ENCODE data around the gene ADGRB3.
"Not testable (repeated sequence)": the region's sequence is repeated elsewhere in the genome, so short reads cannot be mapped to it uniquely, and the experiment has no call there.

ADGRB3 gene

GRCh38 chr6:69265090-69265489 lies 630.0 kb downstream of the ADGRB3 start:
- DNase-seq (ENCODE audit: low spot score): no peak

- no peak for DNase-seq (ENCODE audit: low spot score)
These were observed 630.6 kb downstream of the ADGRB3 start for GRCh38 chr6:69265706-69266105.

DNA sequence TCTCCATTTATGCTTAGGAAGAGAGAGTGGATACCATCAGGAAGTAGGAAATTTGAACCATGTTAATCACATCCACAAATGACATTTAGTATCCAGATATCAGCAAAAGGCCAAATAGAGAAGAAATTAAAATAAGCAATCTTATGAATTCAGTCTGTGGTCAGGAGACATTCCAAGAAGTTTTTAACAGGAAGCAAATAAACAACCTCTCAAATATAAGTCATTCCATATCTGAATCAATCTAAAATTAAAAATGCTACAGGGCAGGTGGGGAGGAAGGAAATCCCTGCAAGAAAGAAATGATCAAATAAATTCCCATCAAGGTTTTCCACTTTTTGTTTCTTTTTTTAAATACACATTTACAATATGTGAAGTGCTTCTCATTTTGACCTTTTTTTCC lies 641.1 kb downstream of the ADGRB3 start:
- no peak for DNase-seq (ENCODE audit: low spot score)

GRCh38 chr6:69279805-69280204 lies 644.7 kb downstream of the ADGRB3 start:
- no peak for DNase-seq (ENCODE audit: low spot score)

DNA sequence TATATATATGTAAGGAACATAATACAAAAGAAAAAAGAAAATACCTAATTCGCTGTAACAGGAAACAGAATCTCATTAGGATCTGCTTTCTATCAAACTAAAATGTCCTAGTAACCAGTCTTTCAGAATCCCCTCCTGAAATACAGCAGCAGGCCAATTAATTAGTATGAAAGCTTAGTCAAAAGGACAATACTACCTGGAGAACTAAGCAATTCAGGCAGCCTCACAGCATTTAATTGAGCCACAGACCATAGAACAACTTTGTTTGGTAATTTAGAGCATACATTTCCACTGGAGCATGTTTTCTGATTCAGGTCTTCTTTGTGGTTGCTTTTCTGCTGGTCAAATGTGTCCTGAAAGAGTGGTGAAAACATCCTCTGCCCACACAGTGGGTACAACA lies 645.8 kb downstream of the ADGRB3 start:
- no peak for DNase-seq (ENCODE audit: low spot score)

DNA sequence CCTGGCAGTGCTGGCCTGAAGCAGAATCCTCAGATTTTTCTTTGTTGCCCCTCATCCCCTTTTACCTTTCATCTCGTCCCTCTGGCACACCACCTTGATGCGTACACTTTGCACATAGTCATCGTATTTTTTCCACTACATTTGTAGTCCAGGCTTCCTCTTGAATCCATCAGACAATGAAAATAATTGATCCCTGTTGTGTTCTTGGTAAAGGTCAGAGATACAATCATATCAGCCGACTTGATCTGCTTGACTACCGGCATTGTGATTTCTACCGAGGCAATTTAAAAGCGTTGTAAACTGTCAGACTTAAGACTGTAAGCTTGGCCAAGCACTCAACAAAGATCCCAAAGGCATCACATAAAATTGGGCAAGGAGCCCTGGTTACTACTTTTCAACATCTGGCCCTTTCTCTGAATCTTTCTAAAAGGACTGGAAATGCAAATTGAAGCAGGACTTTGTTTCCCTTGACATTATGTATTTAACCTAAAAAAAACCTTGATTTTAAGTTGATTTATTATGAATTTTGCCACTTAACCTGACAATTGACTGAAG lies 649.2 kb downstream of the ADGRB3 start:
- DNase-seq (ENCODE audit: low spot score): no peak

- DNase-seq (ENCODE audit: low spot score): no peak
These were observed 650.0 kb downstream of the ADGRB3 start for GRCh38 chr6:69285054-69285453.

GRCh38 chr6:69286331-69286730 lies 651.2 kb downstream of the ADGRB3 start:
- DNase-seq (ENCODE audit: low spot score): no peak

DNA sequence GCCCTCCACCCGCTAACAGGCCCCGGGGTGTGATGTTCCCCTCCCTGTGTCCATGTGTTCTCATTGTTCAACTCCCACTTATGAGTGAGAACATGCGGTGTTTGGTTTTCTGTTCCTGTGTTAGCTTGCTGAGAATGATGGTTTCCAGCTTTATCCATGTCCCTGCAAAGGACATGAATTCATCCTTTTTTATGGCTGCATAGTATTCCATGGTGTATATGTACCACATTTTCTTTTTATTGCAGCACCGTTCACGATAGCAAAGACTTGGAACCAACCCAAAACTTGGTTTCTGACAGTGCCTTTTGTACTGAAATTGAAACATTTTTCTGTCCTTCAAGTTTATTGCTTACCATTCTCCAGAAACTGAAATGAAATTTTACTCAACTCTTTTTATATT lies 653.1 kb downstream of the ADGRB3 start:
- DNase-seq (ENCODE audit: low spot score): not testable (repeated sequence)

GRCh38 chr6:69289689-69290495 lies 654.8 kb downstream of the ADGRB3 start:
- no peak for DNase-seq (ENCODE audit: low spot score)

DNA sequence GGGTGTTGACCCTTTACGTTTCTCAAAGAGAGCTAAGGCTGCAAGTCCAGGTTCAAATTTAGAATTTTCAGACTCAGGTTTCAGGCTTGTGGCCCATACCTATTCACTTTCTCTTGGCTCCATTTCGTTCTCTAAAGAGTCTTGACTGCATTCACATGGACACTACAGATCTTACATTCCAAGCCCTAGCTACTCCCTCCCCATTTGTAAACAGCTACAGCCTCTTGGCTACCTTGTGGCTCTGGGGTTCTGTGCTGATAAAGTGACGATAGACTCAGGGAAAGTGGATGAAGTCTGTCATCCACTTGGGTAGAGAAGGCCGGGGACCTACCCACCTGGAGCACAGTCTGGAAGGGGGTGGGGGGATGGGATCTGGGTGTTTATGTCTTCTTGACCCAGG lies 658.4 kb downstream of the ADGRB3 start:
- no peak for DNase-seq (ENCODE audit: low spot score)

- DNase-seq (ENCODE audit: low spot score): no peak
These were observed 659.3 kb downstream of the ADGRB3 start for GRCh38 chr6:69294407-69294806.

GRCh38 chr6:69294862-69295261 lies 659.8 kb downstream of the ADGRB3 start:
- no peak for DNase-seq (ENCODE audit: low spot score)

DNA sequence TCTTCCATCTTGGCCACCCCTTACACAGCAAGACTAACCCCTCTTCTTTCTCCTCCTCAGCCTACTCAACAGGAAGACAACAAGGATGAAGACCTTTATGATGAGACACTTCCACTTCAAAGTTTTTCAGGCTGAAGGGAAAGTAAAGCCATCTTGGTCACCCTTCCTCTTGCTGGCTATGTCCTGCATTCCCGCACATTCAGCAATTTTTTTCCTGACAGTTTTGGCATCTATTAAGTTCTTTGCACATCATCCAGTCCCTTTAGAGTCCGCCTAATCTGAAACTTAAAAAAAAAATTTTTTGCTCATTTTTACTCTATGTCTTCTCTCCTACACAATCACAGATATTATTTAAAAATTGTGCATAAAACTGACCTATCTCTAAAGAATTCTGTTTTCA lies 668.3 kb downstream of the ADGRB3 start:
- DNase-seq (ENCODE audit: low spot score): no peak

GRCh38 chr6:69305456-69305855 lies 670.4 kb downstream of the ADGRB3 start:
- DNase-seq (ENCODE audit: low spot score): no peak

GRCh38 chr6:69308584-69308983 lies 673.5 kb downstream of the ADGRB3 start:
- DNase-seq (ENCODE audit: low spot score): no peak

DNA sequence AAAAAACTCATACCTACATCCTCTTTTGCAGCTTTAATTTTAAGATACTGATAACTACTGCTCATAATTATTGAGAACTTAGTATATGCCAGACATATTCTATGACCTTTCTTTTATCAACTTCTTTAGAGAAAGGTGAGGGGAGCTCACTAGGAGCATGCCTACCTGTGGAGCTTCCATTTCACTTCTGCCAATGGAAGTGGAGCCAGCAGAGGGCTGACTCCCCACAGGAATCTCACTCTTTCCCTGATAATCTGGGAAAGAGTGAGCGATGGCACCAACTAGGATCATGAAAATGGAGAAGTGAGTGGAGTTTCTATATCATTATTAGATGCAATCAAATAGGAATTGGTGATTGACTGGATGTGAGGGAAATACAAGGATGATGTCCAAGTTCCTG lies 676.8 kb downstream of the ADGRB3 start:
- DNase-seq (ENCODE audit: low spot score): no peak

GRCh38 chr6:69314001-69314400 lies 678.9 kb downstream of the ADGRB3 start:
- no peak for DNase-seq (ENCODE audit: low spot score)

DNA sequence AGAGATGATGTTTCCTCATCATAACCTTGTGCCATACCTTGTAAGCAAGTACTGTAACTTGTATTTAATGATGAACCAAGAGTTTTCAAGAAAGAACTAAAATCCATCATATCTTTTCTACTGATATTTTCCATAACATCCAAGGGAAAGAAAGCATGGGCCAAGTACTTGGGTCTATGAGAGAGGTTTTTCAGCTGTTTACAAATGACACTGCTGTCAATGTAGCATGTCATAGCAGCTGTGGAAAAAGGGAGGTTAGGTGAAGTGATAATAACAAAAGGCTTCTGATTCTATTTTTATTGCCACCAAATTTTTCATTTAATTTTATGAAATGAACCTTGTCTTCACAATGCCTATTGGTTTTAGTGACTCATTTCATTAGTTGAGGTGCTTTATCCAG lies 679.4 kb downstream of the ADGRB3 start:
- no peak for DNase-seq (ENCODE audit: low spot score)

DNA sequence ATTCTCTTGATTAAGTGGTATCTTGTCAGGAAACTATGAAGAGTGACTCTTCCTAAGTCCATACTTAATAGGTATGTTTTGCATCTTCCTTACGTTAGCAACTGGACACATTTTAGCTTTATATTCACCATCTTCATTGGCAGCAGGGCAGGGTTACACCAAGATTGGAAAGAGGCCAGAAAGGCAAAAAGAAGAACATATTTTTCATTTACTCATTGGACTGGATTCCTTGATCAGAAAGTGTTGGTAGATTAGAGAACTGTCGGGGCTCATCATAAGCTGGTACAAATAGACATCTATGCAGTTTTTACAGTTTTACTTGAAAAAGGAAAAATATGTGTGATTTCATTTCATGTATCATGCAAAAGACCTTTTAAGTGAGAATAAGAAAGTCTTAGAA lies 696.8 kb downstream of the ADGRB3 start:
- DNase-seq (ENCODE audit: low spot score): no peak

- DNase-seq (ENCODE audit: low spot score): no peak
These were observed 702.2 kb downstream of the ADGRB3 start for GRCh38 chr6:69337311-69337710.

DNA sequence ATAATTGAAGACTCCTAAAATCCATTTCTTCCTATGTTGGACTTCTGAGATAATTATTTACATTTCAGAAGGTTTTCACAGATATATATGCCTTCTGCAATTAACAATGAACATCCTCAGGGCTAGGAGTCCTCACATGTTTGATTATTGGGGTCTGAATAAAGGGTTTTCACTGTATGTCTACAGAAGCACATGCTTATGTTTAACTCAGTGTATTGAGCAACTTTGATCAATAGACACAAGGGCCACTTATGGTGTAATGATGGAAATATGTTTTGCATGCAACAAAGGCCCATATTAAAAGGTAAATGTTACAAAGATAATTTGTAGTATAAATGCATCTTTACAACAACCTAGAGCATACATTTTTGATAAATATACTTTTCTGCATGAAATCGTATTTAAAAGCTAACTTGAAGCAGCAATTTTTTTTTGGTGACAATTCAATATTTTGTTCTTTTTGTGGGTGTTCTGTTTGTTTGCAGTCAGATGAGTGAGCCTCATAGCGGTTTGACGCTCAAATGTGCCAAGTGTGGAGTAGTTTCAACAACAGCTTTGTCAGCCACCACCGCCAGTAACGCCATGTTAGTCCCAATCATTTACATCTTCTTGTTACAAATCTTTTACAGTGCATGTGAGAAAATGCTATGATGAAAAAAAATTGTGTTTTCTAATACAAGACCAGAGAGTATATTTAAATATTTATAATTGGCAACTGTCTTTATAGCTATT lies 703.5 kb downstream of the ADGRB3 start:
- DNase-seq (ENCODE audit: low spot score): no peak

GRCh38 chr6:69339163-69339550 lies 704.1 kb downstream of the ADGRB3 start:
- DNase-seq (ENCODE audit: low spot score): no peak
